ENCODE data around the gene ALCAM.

ALCAM gene

DNA sequence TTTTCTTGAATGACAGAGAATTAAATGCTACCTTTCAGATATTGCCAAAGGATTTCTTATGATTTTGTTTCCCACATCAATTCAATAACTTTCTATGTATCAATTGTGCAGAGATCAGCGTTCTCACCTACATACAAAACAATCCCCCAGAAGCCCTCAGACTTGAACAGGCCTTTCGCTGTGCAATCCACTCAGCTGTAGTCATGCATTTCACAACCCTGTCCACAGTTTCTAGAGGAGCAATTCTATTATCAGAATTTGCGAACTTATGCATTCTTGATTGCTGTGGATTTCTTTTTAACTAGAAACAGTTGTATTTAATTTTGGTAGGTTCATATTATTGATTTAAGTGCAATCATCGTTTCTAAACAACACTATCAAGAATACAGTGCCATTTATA lies 13.7 kb upstream of the ALCAM start:
- Histone ChIP-seq H3K27ac (peak overlapping the region in 8 of 11 experiments; percentile 20 to 90 (median 80); a peak in 14 of 22 replicates), H3K36me3 (0 out of 22 replicates have a peak, but pooled peaks cover 0 to 6% (median 0%) of the 10 kb centered on the region in 11 experiments), H3K9me3 (replicated peaks in 1 of 11) (peaks cover 7 to 45% (median 12%) of the 10 kb centered on the region in 11 experiments; a peak in 20 of 22 replicates), H3K4me1 (peaks cover 0 to 88% (median 33%) of the 10 kb centered on the region in 10 experiments; a peak in 12 of 20 replicates), H3K9ac (peak overlapping the region in 2 of 11 experiments; percentile 32 to 55; a peak in 4 of 22 replicates), H4K20me1 (no peaks in the 10 kb centered on the region), H3K27me3 (no peaks in the 10 kb centered on the region), H3K4me3 (no peak overlapping the region), H3K4me2 (peak overlapping the region in 5 of 11 experiments; percentile 29 to 75 (median 70); a peak in 9 of 22 replicates)
- no peak for TF ChIP-seq Cebpa-rat (IDR thresholded peaks at IDR 0.05)

GRCh38 chr3:105353485-105354161 lies 13.1 kb upstream of the ALCAM start:
- H3K4me2 ChIP-seq, result peak overlapping the region in 4 of 11 experiments; percentile 42 to 75 (median 68); a peak in 8 of 22 replicates

DNA sequence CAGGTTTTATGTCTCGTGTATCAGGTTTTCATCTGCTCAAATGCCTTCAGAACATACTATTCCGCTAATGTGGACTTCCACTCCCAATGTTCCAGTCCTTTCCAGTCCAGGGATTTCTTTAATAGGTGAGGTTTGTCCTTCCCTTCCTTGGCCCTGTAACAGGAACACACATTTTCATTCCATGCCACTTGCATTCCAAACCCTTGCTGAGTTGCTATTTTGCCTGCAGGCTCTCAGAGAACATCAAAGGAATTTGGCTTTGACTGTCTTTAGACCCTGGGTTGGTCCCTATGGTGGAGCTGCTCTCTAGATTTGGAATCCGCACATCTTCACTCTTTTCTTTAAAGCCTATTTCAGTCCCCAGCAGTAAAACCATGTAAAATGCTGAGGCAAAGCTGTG lies 12.3 kb upstream of the ALCAM start:
- H3K4me1 ChIP-seq, result peaks cover 0 to 86% (median 31%) of the 10 kb centered on the region in 10 experiments; a peak in 12 of 20 replicates
- H4K20me1 ChIP-seq, result no peaks in the 10 kb centered on the region
- peak overlapping the region in 3 of 11 experiments; percentile 1 to 75 (median 49); a peak in 2 of 22 replicates for H3K4me2 ChIP-seq
- no peak for TF ChIP-seq Cebpa-rat (IDR thresholded peaks at IDR 0.05)
- no peaks in the 10 kb centered on the region for H3K27me3 ChIP-seq
- H3K9me3 ChIP-seq (replicated peaks in 1 of 11), result peaks cover 7 to 45% (median 12%) of the 10 kb centered on the region in 11 experiments; a peak in 20 of 22 replicates
- H3K36me3 ChIP-seq, result 0 out of 22 replicates have a peak, but pooled peaks cover 0 to 6% (median 0%) of the 10 kb centered on the region in 11 experiments
- no peak overlapping the region for H3K9ac ChIP-seq
- no peak overlapping the region for H3K4me3 ChIP-seq
- peak overlapping the region in 5 of 11 experiments; percentile 78 to 90 (median 86); a peak in 5 of 22 replicates for H3K27ac ChIP-seq

More at GRCh38 chr3:105353485-105354161, 13.1 kb upstream of the ALCAM start:
- Histone ChIP-seq H3K4me3 (no peak overlapping the region), H3K9ac (no peak overlapping the region; a peak in 1 of 22 replicates), H4K20me1 (no peaks in the 10 kb centered on the region), H3K27me3 (no peaks in the 10 kb centered on the region), H3K9me3 (replicated peaks in 1 of 11) (peaks cover 7 to 45% (median 12%) of the 10 kb centered on the region in 11 experiments; a peak in 20 of 22 replicates), H3K27ac (peak overlapping the region in 6 of 11 experiments; percentile 5 to 90 (median 84); a peak in 12 of 22 replicates), H3K36me3 (0 out of 22 replicates have a peak, but pooled peaks cover 0 to 6% (median 0%) of the 10 kb centered on the region in 11 experiments), H3K4me1 (peaks cover 0 to 83% (median 28%) of the 10 kb centered on the region in 10 experiments; a peak in 12 of 20 replicates)
- no peak for TF ChIP-seq Cebpa-rat (IDR thresholded peaks at IDR 0.05)

- Histone ChIP-seq H3K9ac (peak overlapping the region in 3 of 11 experiments; percentile 42 to 51 (median 50); a peak in 5 of 22 replicates), H3K27me3 (no peaks in the 10 kb centered on the region), H3K27ac (peak overlapping the region in 8 of 11 experiments; percentile 6 to 90 (median 60); a peak in 13 of 22 replicates), H3K4me1 (peaks cover 0 to 84% (median 33%) of the 10 kb centered on the region in 10 experiments; a peak in 12 of 20 replicates), H3K4me2 (peak overlapping the region in 5 of 11 experiments; percentile 23 to 75 (median 52); a peak in 9 of 22 replicates), H3K9me3 (replicated peaks in 1 of 11) (peaks cover 7 to 39% (median 12%) of the 10 kb centered on the region in 11 experiments; a peak in 20 of 22 replicates), H4K20me1 (no peaks in the 10 kb centered on the region), H3K36me3 (0 out of 22 replicates have a peak, but pooled peaks cover 0 to 6% (median 0%) of the 10 kb centered on the region in 11 experiments), H3K4me3 (no peak overlapping the region)
- no peak for TF ChIP-seq Cebpa-rat (IDR thresholded peaks at IDR 0.05)
Observed at GRCh38 chr3:105355408-105356061, 11.2 kb upstream of the ALCAM start.

DNA sequence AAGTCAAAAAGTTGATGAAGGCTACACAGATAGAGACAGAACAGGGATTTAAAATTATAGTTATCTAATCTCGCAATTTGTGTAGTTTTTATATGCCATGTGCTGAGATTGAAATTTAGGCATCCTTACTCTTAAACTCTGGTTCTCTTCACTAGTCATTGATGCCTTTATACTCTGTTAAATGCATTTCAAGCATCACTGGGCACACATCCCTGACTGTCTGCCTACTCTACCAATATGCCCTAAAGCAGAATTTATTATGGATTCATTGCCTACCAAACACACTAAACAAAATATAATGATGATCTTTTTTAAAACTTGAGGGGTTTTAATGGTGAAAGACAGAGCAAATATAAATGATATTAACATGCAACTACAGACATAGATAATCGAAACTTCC lies 10.3 kb upstream of the ALCAM start:
- Histone ChIP-seq H3K4me2 (peak overlapping the region in 4 of 11 experiments; percentile 49 to 75 (median 58); a peak in 8 of 22 replicates), H3K9me3 (replicated peaks in 1 of 11) (peaks cover 7 to 31% (median 12%) of the 10 kb centered on the region in 11 experiments; a peak in 20 of 22 replicates), H3K27me3 (no peaks in the 10 kb centered on the region), H3K4me3 (no peak overlapping the region), H3K27ac (peak overlapping the region in 6 of 11 experiments; percentile 6 to 90 (median 66); a peak in 11 of 22 replicates), H3K4me1 (peaks cover 0 to 78% (median 27%) of the 10 kb centered on the region in 10 experiments; a peak in 12 of 20 replicates), H3K9ac (peak overlapping the region in 2 of 11 experiments; percentile 50 to 51; a peak in 3 of 22 replicates), H4K20me1 (no peaks in the 10 kb centered on the region), H3K36me3 (0 out of 22 replicates have a peak, but pooled peaks cover 0 to 6% (median 0%) of the 10 kb centered on the region in 11 experiments)
- TF ChIP-seq Cebpa-rat (IDR thresholded peaks at IDR 0.05), result no peak

GRCh38 chr3:105356988-105357387 lies 9.7 kb upstream of the ALCAM start:
- Histone ChIP-seq H4K20me1 (no peaks in the 10 kb centered on the region), H3K4me1 (peaks cover 0 to 81% (median 24%) of the 10 kb centered on the region in 10 experiments; a peak in 12 of 20 replicates), H3K9ac (no peak overlapping the region), H3K27ac (no peak overlapping the region), H3K9me3 (replicated peaks in 1 of 11) (peaks cover 7 to 31% (median 12%) of the 10 kb centered on the region in 11 experiments; a peak in 20 of 22 replicates), H3K4me2 (peak overlapping the region in 3 of 11 experiments; percentile 49 to 75 (median 64); a peak in 3 of 22 replicates), H3K27me3 (no peaks in the 10 kb centered on the region), H3K36me3 (0 out of 22 replicates have a peak, but pooled peaks cover 0 to 6% (median 0%) of the 10 kb centered on the region in 11 experiments), H3K4me3 (no peak overlapping the region)
- TF ChIP-seq Cebpa-rat (IDR thresholded peaks at IDR 0.05), result no peak

GRCh38 chr3:105359098-105359762 lies 7.5 kb upstream of the ALCAM start:
- Histone ChIP-seq H3K27ac (peak overlapping the region in 5 of 11 experiments; percentile 46 to 72 (median 58); a peak in 8 of 22 replicates), H3K4me2 (peak overlapping the region in 6 of 11 experiments; percentile 23 to 70 (median 51); a peak in 11 of 22 replicates), H3K36me3 (no peaks in the 10 kb centered on the region), H3K4me1 (peaks cover 0 to 76% (median 22%) of the 10 kb centered on the region in 10 experiments; a peak in 11 of 20 replicates), H3K27me3 (no peaks in the 10 kb centered on the region), H3K4me3 (no peak overlapping the region), H3K9me3 (replicated peaks in 1 of 11) (peaks cover 0 to 11% (median 2%) of the 10 kb centered on the region in 11 experiments; a peak in 12 of 22 replicates), H3K9ac (peak overlapping the region in 1 of 11 experiments; percentile 20; a peak in 1 of 22 replicates), H4K20me1 (no peaks in the 10 kb centered on the region)
- TF ChIP-seq Cebpa-rat (IDR thresholded peaks at IDR 0.05), result no peak
